ENCODE data around the gene TMEM234.

Gene TMEM234

DNA sequence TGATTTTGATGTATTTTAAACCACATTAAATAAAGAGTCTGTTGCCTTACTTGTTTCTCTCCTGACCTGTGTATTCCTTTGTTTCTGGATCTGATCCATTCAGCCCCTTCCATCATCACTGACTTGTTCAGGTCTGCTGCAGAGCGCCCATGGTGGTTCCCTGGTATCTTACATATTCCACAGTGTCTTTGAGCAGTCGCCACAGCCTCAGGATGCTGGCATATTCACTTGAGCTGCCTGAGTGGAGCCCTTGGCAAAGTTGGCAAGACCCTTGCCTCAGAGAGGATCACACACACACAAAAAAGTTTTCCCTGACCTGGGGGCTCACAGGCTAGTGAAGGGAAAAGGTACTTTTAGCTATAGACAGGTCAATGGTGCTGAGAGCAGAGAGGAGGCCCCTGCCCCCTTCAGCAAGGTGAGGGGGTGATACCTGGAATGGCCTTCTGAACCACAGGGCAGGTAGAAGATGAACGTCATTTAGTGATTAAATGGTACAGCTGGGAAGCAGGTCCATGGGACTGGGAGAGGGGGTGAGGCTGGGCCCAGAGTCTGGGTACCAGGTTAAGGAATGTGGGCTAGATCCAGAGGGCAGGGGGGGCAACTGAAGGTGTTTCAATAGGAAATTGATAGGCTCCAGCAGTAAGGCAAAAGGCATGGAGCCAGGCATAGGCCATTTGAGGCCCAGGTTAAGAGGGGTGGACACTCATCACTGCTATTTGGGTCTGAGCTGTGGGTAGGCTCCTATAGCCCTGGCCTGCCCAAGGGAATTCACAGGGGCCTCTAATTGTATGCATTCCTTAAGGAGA is 23.7 kb downstream of the TMEM234 start:
- no peaks in the 10 kb centered on the region for H3K9me3 Mint-ChIP-seq
- H3K4me3 Mint-ChIP-seq = no peak overlapping the region
- peak overlapping the region; percentile 44 for H3K27ac Mint-ChIP-seq
- no peaks in the 10 kb centered on the region for H3K27me3 Mint-ChIP-seq
- DNase-seq = no peak
- H3K4me1 Mint-ChIP-seq (ENCODE audit: low read depth) = peaks cover 80% of the 10 kb centered on the region
- H3K36me3 Mint-ChIP-seq (ENCODE audit: low read depth) = peaks cover 57% of the 10 kb centered on the region

GRCh38 chr1:32197837-32198236 is 24.3 kb downstream of the TMEM234 start:
- DNase-seq = no peak
- no peak overlapping the region for H3K4me3 Mint-ChIP-seq
- peaks cover 82% of the 10 kb centered on the region for H3K4me1 Mint-ChIP-seq (ENCODE audit: low read depth)
- no peaks in the 10 kb centered on the region for H3K27me3 Mint-ChIP-seq
- peak overlapping the region; percentile 35 for H3K27ac Mint-ChIP-seq
- H3K36me3 Mint-ChIP-seq (ENCODE audit: low read depth) = peaks cover 63% of the 10 kb centered on the region
- no peaks in the 10 kb centered on the region for H3K9me3 Mint-ChIP-seq

- Mint-ChIP-seq H3K27ac (peak overlapping the region; percentile 78), H3K27me3 (no peaks in the 10 kb centered on the region), H3K36me3 (ENCODE audit: low read depth) (peaks cover 70% of the 10 kb centered on the region), H3K4me3 (no peak overlapping the region), H3K4me1 (ENCODE audit: low read depth) (peaks cover 81% of the 10 kb centered on the region), H3K9me3 (no peaks in the 10 kb centered on the region)
- DNase-seq = no peak
Measured at GRCh38 chr1:32197074-32197473, 25.1 kb downstream of the TMEM234 start.

DNA sequence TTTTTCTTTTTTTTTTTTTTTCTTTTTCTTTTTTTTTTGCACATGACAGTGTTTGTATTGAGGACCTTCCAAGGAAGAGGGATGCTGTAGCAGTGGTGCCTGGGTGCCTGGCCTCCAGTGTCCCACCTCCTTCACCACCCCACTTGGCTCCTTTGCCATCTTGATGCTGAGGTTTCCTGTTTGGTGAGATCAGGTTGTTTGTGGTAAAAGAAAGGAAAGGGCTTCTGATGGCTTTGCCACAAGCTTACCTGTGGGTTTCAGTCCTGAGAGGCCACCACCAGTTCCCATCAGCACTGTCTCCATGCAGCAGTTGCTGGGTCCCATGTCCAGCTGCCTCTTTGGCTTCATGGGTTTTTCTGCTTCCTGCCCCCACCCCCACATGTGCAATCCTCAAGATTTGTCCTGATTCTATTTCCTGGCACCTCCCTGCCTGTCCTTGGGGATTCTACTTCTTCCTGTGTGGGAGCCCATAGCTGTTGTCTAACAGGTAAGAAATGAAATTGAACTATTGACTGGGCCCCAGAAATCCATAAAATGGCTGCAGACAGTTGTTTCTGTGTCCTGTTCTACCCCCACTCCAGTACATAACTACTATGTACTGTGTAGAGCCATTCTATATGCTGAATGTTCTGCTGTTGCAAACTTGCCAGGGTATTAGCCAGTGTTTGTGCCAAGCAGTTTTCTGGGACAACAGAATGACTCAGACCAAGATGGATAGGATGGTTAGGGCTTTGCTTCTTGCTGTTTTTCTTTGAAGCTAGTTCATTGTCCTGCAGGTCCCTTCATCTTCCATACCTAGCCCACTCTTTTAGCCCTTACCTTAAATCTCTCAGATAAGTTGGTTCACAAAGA is 26.0 kb downstream of the TMEM234 start:
- Mint-ChIP-seq H3K4me1 (ENCODE audit: low read depth) (peaks cover 72% of the 10 kb centered on the region), H3K9me3 (no peaks in the 10 kb centered on the region), H3K36me3 (ENCODE audit: low read depth) (peaks cover 79% of the 10 kb centered on the region), H3K27me3 (no peaks in the 10 kb centered on the region), H3K27ac (peak overlapping the region; percentile 78), H3K4me3 (no peak overlapping the region)
- DNase-seq = no peak

DNA sequence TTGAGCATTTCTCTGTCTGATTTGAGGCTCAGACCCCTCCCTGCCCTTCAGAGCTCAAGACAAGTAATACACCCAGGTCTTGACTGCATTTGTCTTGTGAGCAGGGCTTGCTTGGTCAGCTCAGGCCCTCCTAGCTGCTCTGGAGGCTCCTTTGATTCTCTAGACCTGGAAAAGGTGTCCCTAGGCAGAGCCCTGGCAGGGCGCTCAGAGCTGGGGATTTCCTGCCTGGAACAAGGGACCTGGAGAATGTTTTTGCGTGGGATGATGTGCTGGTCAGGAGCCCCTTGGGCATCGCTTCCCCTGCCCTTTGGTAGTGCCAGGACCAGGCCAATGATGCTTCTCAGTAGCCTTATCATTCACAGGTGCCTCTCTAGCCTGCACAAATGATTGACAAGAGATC is 26.6 kb downstream of the TMEM234 start:
- Mint-ChIP-seq H3K4me3 (no peak overlapping the region), H3K4me1 (ENCODE audit: low read depth) (peaks cover 69% of the 10 kb centered on the region), H3K9me3 (no peaks in the 10 kb centered on the region), H3K27me3 (no peaks in the 10 kb centered on the region), H3K36me3 (ENCODE audit: low read depth) (peaks cover 86% of the 10 kb centered on the region), H3K27ac (peak overlapping the region; percentile 59)
- DNase-seq = no peak

GRCh38 chr1:32194984-32195383 is 27.2 kb downstream of the TMEM234 start:
- H3K36me3 Mint-ChIP-seq (ENCODE audit: low read depth) = peaks cover 91% of the 10 kb centered on the region
- H3K9me3 Mint-ChIP-seq = no peaks in the 10 kb centered on the region
- H3K27me3 Mint-ChIP-seq = no peaks in the 10 kb centered on the region
- H3K27ac Mint-ChIP-seq = peak overlapping the region; percentile 59
- no peak for DNase-seq
- peaks cover 64% of the 10 kb centered on the region for H3K4me1 Mint-ChIP-seq (ENCODE audit: low read depth)
- H3K4me3 Mint-ChIP-seq = no peak overlapping the region

- Mint-ChIP-seq H3K36me3 (ENCODE audit: low read depth) (peaks cover 100% of the 10 kb centered on the region), H3K4me1 (ENCODE audit: low read depth) (peaks cover 49% of the 10 kb centered on the region), H3K4me3 (no peak overlapping the region), H3K27ac (no peak overlapping the region), H3K9me3 (no peaks in the 10 kb centered on the region), H3K27me3 (no peaks in the 10 kb centered on the region)
- no peak for DNase-seq
Measured at GRCh38 chr1:32192220-32192948, 29.8 kb downstream of the TMEM234 start.

DNA sequence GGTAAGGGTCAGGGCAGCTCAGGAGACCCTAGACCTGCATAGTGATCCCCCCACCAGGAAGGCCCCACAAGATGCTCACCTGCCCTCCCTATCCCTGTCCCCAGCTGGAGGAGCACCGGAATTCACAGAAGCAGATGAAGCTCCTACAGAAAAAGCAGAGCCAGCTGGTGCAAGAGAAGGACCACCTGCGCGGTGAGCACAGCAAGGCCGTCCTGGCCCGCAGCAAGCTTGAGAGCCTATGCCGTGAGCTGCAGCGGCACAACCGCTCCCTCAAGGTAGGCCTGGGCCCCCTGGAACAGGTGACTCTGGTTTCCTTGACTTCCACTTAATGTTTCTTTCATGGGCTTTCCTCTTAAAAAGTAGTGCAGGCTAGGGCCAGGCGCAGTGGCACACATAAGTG is 34.3 kb downstream of the TMEM234 start:
- no peak overlapping the region for H3K4me3 Mint-ChIP-seq
- peak overlapping the region; percentile 44 for H3K27ac Mint-ChIP-seq
- no peaks in the 10 kb centered on the region for H3K27me3 Mint-ChIP-seq
- H3K4me1 Mint-ChIP-seq (ENCODE audit: low read depth) = peaks cover 36% of the 10 kb centered on the region
- DNase-seq = no peak
- H3K36me3 Mint-ChIP-seq (ENCODE audit: low read depth) = peaks cover 97% of the 10 kb centered on the region
- no peaks in the 10 kb centered on the region for H3K9me3 Mint-ChIP-seq

GRCh38 chr1:32186491-32186890 is 35.7 kb downstream of the TMEM234 start:
- Mint-ChIP-seq H3K27ac (peak overlapping the region; percentile 94), H3K4me1 (ENCODE audit: low read depth) (peaks cover 44% of the 10 kb centered on the region), H3K4me3 (peak overlapping the region; percentile 19), H3K27me3 (no peaks in the 10 kb centered on the region), H3K36me3 (ENCODE audit: low read depth) (peaks cover 97% of the 10 kb centered on the region), H3K9me3 (no peaks in the 10 kb centered on the region)
- no peak for DNase-seq

DNA sequence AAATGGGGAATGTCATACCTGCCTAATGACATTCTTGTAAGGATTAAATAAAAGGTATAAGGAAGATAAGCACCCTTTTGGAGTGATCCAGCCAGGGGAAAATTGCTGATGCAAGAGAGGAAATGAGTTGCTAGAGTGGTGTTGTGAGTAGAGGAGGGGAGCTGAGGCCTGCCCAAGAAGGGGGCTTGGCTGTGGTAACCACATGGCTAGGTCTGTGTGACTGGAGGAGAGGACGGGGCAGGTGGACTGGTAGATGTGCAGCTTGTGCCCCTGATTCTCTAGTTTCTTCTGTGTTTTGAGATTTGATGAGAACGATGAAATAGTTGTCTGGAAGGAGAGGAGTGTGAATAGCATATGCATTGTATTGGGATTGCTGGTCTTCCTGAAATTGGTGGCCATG is 36.1 kb downstream of the TMEM234 start:
- Mint-ChIP-seq H3K27me3 (no peaks in the 10 kb centered on the region), H3K4me3 (peak overlapping the region; percentile 19), H3K27ac (peak overlapping the region; percentile 94)

GRCh38 chr1:32184650-32185049 is 37.5 kb downstream of the TMEM234 start:
- peak overlapping the region; percentile 86 for H3K27ac Mint-ChIP-seq
- H3K9me3 Mint-ChIP-seq = no peaks in the 10 kb centered on the region
- no peaks in the 10 kb centered on the region for H3K27me3 Mint-ChIP-seq
- H3K4me3 Mint-ChIP-seq = peak overlapping the region; percentile 98
- no peak for DNase-seq
- H3K4me1 Mint-ChIP-seq (ENCODE audit: low read depth) = peaks cover 53% of the 10 kb centered on the region
- H3K36me3 Mint-ChIP-seq (ENCODE audit: low read depth) = peaks cover 95% of the 10 kb centered on the region

More for the DNA sequence above, 36.1 kb downstream of the TMEM234 start:
- H3K36me3 Mint-ChIP-seq (ENCODE audit: low read depth) = peaks cover 97% of the 10 kb centered on the region
- H3K9me3 Mint-ChIP-seq = no peaks in the 10 kb centered on the region
- peaks cover 48% of the 10 kb centered on the region for H3K4me1 Mint-ChIP-seq (ENCODE audit: low read depth)
- no peak for DNase-seq

DNA sequence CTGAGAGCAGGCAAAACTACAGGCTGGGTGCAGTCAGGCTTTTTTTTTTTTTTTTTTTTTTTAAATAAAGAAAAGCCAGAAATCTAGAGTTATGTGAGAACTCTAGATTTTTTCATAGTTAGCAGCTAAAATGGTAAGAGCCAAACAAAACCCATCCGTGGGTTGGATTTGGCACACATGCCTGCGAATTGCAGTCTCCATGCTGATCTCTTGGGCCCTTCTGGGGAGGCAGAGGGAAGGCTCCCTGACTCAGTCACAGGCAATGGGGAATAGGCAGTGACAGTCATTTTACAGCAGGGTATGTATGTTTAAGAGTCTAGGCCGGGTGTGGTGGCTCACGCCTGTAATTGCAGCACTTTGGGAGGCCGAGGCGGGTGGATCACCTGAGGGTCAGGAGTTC is 40.1 kb downstream of the TMEM234 start:
- H3K9me3 Mint-ChIP-seq = no peaks in the 10 kb centered on the region
- peak overlapping the region; percentile 99 for H3K27ac Mint-ChIP-seq
- no peak for DNase-seq
- H3K4me1 Mint-ChIP-seq (ENCODE audit: low read depth) = peaks cover 61% of the 10 kb centered on the region
- no peaks in the 10 kb centered on the region for H3K27me3 Mint-ChIP-seq
- H3K36me3 Mint-ChIP-seq (ENCODE audit: low read depth) = peaks cover 72% of the 10 kb centered on the region
- H3K4me3 Mint-ChIP-seq = peak overlapping the region; percentile 98

GRCh38 chr1:32181563-32181962 is 40.6 kb downstream of the TMEM234 start:
- Mint-ChIP-seq H3K4me3 (peak overlapping the region; percentile 98), H3K36me3 (ENCODE audit: low read depth) (peaks cover 70% of the 10 kb centered on the region), H3K4me1 (ENCODE audit: low read depth) (peaks cover 59% of the 10 kb centered on the region), H3K27me3 (no peaks in the 10 kb centered on the region), H3K9me3 (no peaks in the 10 kb centered on the region), H3K27ac (peak overlapping the region; percentile 99)
- no peak for DNase-seq

- DNase-seq = no peak
- Mint-ChIP-seq H3K9me3 (no peaks in the 10 kb centered on the region), H3K27ac (peak overlapping the region; percentile 99), H3K4me3 (peak overlapping the region; percentile 98), H3K4me1 (ENCODE audit: low read depth) (peaks cover 54% of the 10 kb centered on the region), H3K36me3 (ENCODE audit: low read depth) (peaks cover 68% of the 10 kb centered on the region), H3K27me3 (no peaks in the 10 kb centered on the region)
Measured at GRCh38 chr1:32181065-32181464, 41.1 kb downstream of the TMEM234 start.

Data from activated T-cell treated with anti-CD3 and anti-CD28 coated beads, Interleukin-2, amount 50 U/mL, for 24 hours (primary cell).